K562 (cell line): Measurements from ENCODE around the gene EGFL7. TPM values are rescaled to one million over a fixed set of nuclear protein-coding genes. Genes with fewer than 3 reads are reported as not detected.

Source experiments
- ATAC-seq: fragments of 200-7000 bp; cut with Tn5 transposase; 3 replicates; pipeline ENCODE4 v1.9.1; 2020; ENCODE audit warnings: moderate library complexity
- BruUV-seq: library from RNA; stranded (reverse); fragments of 400-500 nt; replicated peaks from 2 replicates; lab custom pipeline; 2021; lab: Mats Ljungman, UMichigan
- CTCF ChIA-PET: fragments of 300-600 bp; formaldehyde crosslinking; extraction: SDS; loops from one replicate; lab custom pipeline; 2021; ENCODE audit warnings: low intra/inter-chr PET ratio; lab: Yijun Ruan, JAX
- POLR2A ChIA-PET: fragments of 300-600, 350-650 bp; sonication (Branson Sonifier 250); formaldehyde crosslinking; extraction: SDS; loops from one replicate; lab custom pipeline; 2021; ENCODE audit warnings: antibody characterized with exemption, inconsistent platforms; lab: Yijun Ruan, JAX
- DNase-seq, 4 experiments: peaks; one replicate each; pipeline versions ENCODE4 v3.0.0 to v3.0.0-alpha.2; 2011 to 2018; ENCODE audit warnings: low spot score in 3 of 4, mixed read lengths in 3 of 4; ENCODE audit errors: extremely low read depth in 1 of 4
- FAIRE-seq: peaks from 2 replicates; lab custom pipeline; 2011; peaks lifted over from hg19 to GRCh38; lab: Jason Lieb, UNC
- H2AFZ ChIP-seq: 2 replicates; pipeline ENCODE4 v1.6.0; 2011; ENCODE audit warnings: low read depth, low read length, control low read depth, inconsistent platforms
- H3K27ac ChIP-seq: fragments of 200-600 bp; 3 replicates; pipeline ENCODE4 v1.8.0; 2011; ENCODE audit warnings: low read depth, mild to moderate bottlenecking, control low read depth, inconsistent platforms, low read length, moderate library complexity, mixed read lengths; ENCODE audit errors: extremely low read depth
- H3K27me3 ChIP-seq, 2 experiments: fragments of 300-600 bp in 1 of 2; 2 replicates in 1 of 2; 3 replicates in 1 of 2; pipeline versions ENCODE4 v1.6.0 to v1.8.0; 2011; ENCODE audit warnings: inconsistent platforms in 2 of 2, low read length in 2 of 2, mild to moderate bottlenecking in 1 of 2, mixed read lengths in 1 of 2, moderate library complexity in 1 of 2; ENCODE audit not compliant: control insufficient read depth in 2 of 2, insufficient read depth in 2 of 2
- H3K36me3 ChIP-seq: fragments of 300-600 bp; 3 replicates; pipeline ENCODE4 v1.8.0; 2011; ENCODE audit warnings: mild to moderate bottlenecking, low read length, inconsistent platforms; ENCODE audit not compliant: control insufficient read depth, insufficient read depth
- H3K4me1 ChIP-seq, 2 experiments: fragments of 200-600 bp in 1 of 2; replicated peaks in 1 of 2; 2 replicates in 1 of 2; 3 replicates in 1 of 2; pipeline versions ENCODE4 v1.5.1 to v1.8.0; 2011; ENCODE audit warnings: inconsistent platforms in 2 of 2, low read length in 2 of 2, mild to moderate bottlenecking in 1 of 2, mixed read lengths in 1 of 2, moderate library complexity in 1 of 2; ENCODE audit not compliant: control insufficient read depth in 2 of 2, insufficient read depth in 2 of 2
- H3K4me2 ChIP-seq: 2 replicates; pipeline ENCODE4 v1.6.1; 2011; ENCODE audit warnings: low read length, control low read depth, inconsistent platforms, mixed read lengths; ENCODE audit not compliant: insufficient read depth
- H3K4me3 ChIP-seq: fragments of 200-600 bp; sonication (generic), shearing (Covaris generic); 2 replicates; pipeline ENCODE4 v1.5.1; 2016; ENCODE audit warnings: control low read depth, inconsistent platforms
- H3K79me2 ChIP-seq: fragments of 200-600 bp; 3 replicates; pipeline ENCODE4 v1.8.0; 2011; ENCODE audit warnings: low read length, inconsistent platforms; ENCODE audit not compliant: control insufficient read depth, insufficient read depth
- H3K9ac ChIP-seq, 2 experiments: 2 replicates each; pipeline versions ENCODE4 v1.6.0 to v1.6.1; 2011; ENCODE audit warnings: low read depth in 2 of 2, low read length in 2 of 2, control low read depth in 1 of 2, inconsistent platforms in 1 of 2, mild to moderate bottlenecking in 1 of 2, mixed read lengths in 1 of 2; ENCODE audit not compliant: insufficient read depth in 1 of 2
- H3K9me1 ChIP-seq: one replicate; pipeline ENCODE4 v1.6.0; 2011; ENCODE audit warnings: inconsistent platforms, mild to moderate bottlenecking, low read length, moderate library complexity; ENCODE audit not compliant: control insufficient read depth, insufficient read depth
- H3K9me3 ChIP-seq: replicated peaks from 2 replicates; pipeline ENCODE4 v1.5.1; 2011; ENCODE audit warnings: low read depth, low read length, inconsistent platforms; ENCODE audit not compliant: control insufficient read depth, insufficient read depth
- H4K20me1 ChIP-seq: replicated peaks from 2 replicates; pipeline ENCODE4 v1.6.1; 2011; ENCODE audit warnings: low read length, inconsistent platforms, mixed read lengths; ENCODE audit not compliant: control insufficient read depth, insufficient read depth
- ESRRA ChIP-seq: fragments of 450-650 bp; IDR thresholded peaks from 2 replicates; pipeline ENCODE4 v1.6.1; 2014; ENCODE audit warnings: low read depth, mild to moderate bottlenecking, moderate library complexity, borderline replicate concordance
- NELFE ChIP-seq: IDR thresholded peaks from 2 replicates; pipeline ENCODE4 v1.6.1; 2011; ENCODE audit warnings: mild to moderate bottlenecking; ENCODE audit not compliant: insufficient read depth, insufficient read length
- NFIC ChIP-seq: fragments of 450-650 bp; IDR thresholded peaks from 2 replicates; pipeline ENCODE4 v1.6.1; 2017; ENCODE audit warnings: mild to moderate bottlenecking, inconsistent platforms
- POLR2G ChIP-seq: fragments of 200-400 bp; formaldehyde crosslinking; IDR thresholded peaks from 2 replicates; pipeline ENCODE4 v1.6.1; 2017; ENCODE audit warnings: low read depth, mild to moderate bottlenecking, antibody characterized with exemption, low read length, moderate library complexity
- RBFOX2 ChIP-seq: fragments of 200-400 bp; formaldehyde crosslinking; IDR thresholded peaks from 2 replicates; pipeline ENCODE4 v1.6.1; 2017; ENCODE audit warnings: low read depth, mild to moderate bottlenecking, low read length, moderate library complexity
- STAT5B ChIP-seq: fragments of 250-450 bp; sonication (Bioruptor Pico); IDR thresholded peaks from 2 replicates; pipeline ENCODE4 v1.8.0; 2021; ENCODE audit warnings: mild to moderate bottlenecking, inconsistent platforms
- ZBTB7A ChIP-seq: IDR thresholded peaks from 2 replicates; pipeline ENCODE4 v1.6.1; 2011; ENCODE audit warnings: low read depth, mild to moderate bottlenecking, low read length, moderate library complexity, borderline replicate concordance; ENCODE audit not compliant: control insufficient read depth
- ZNF124 ChIP-seq: sonication (generic); formaldehyde crosslinking; IDR thresholded peaks from 2 replicates; pipeline ENCODE4 v1.8.1; 2022; ENCODE audit warnings: missing genetic modification reagents
- ZNF282 ChIP-seq: sonication (generic); formaldehyde crosslinking; IDR thresholded peaks from 2 replicates; pipeline ENCODE4 v1.8.1; 2023; ENCODE audit warnings: missing genetic modification reagents
- WGBS: fragments of 100-300 bp; shearing (Covaris generic); methylation state at CpG from one replicate; pipeline ENCODE4 v1.1.6; 2016; ENCODE audit warnings: low coverage, mixed read lengths; ENCODE audit not compliant: insufficient coverage; ENCODE audit errors: missing lambda C conversion rate; 5-methylcytosine and 5-hydroxymethylcytosine counted together
- in situ Hi-C: fragments of 300-500 bp; cut with MboI; formaldehyde crosslinking; loops from 4 replicates; pipeline ENCODE4 v1.15.0; 2018; ENCODE audit warnings: inconsistent platforms, mixed read lengths
- intact Hi-C: fragments of 100-400 bp; cut with micrococcal nuclease; formaldehyde crosslinking; loops from 2 replicates; pipeline ENCODE4 v1.14.2; 2022
- polyA plus RNA-seq, 8 experiments: library from polyadenylated mRNA; depleted of rRNA in 4 of 8; stranded (reverse) in 5 of 8; unstranded in 3 of 8; fragments of >200 nt; fragmentation: Nextera tagmentation in 2 of 8; fragmentation: Illumina TruSeq in 1 of 8; extraction: Ambion mirVana in 2 of 8; extraction: Trizol in 1 of 8; gene quantifications; 2 replicates each; pipeline versions ENCODE4 v1.2.1 to v1.2.3, GENCODE V29; 2011 to 2014; ENCODE audit warnings: inconsistent platforms in 1 of 8, missing spikeins in 1 of 8
- total RNA-seq, 7 experiments: library from RNA; depleted of rRNA in 6 of 7; stranded (reverse); fragments of >200 nt in 6 of 7; fragmentation: Illumina TruSeq in 2 of 7; extraction: Trizol in 2 of 7; gene quantifications; 2 replicates each; pipeline versions ENCODE4 v1.2.1 to v1.2.3, GENCODE V29; 2011 to 2021; ENCODE audit warnings: low replicate concordance in 1 of 7
- TF ChIP-seq, protein P1 (sequence below): sonication (generic); formaldehyde crosslinking; IDR thresholded peaks from 2 replicates; pipeline ENCODE4 v1.9.0; 2022; ENCODE audit warnings: mild to moderate bottlenecking, missing genetic modification reagents
- TF ChIP-seq, protein P2 (sequence below): sonication (generic); formaldehyde crosslinking; IDR thresholded peaks from 2 replicates; pipeline ENCODE4 v1.8.0; 2022; ENCODE audit warnings: missing genetic modification reagents, mild to moderate bottlenecking, moderate library complexity, borderline replicate concordance
- TF ChIP-seq, protein P3 (sequence below): fragments of 450-650 bp; IDR thresholded peaks from 2 replicates; pipeline ENCODE4 v1.6.1; 2016; ENCODE audit warnings: borderline replicate concordance

Gene EGFL7
- total and polyA plus RNA-seq, 9 of the 15 experiments (the other 6 are each of a cell fraction or from before 2014, with no cell fraction given): 1.5 to 286 (median 55.5) TPM

DNA sequence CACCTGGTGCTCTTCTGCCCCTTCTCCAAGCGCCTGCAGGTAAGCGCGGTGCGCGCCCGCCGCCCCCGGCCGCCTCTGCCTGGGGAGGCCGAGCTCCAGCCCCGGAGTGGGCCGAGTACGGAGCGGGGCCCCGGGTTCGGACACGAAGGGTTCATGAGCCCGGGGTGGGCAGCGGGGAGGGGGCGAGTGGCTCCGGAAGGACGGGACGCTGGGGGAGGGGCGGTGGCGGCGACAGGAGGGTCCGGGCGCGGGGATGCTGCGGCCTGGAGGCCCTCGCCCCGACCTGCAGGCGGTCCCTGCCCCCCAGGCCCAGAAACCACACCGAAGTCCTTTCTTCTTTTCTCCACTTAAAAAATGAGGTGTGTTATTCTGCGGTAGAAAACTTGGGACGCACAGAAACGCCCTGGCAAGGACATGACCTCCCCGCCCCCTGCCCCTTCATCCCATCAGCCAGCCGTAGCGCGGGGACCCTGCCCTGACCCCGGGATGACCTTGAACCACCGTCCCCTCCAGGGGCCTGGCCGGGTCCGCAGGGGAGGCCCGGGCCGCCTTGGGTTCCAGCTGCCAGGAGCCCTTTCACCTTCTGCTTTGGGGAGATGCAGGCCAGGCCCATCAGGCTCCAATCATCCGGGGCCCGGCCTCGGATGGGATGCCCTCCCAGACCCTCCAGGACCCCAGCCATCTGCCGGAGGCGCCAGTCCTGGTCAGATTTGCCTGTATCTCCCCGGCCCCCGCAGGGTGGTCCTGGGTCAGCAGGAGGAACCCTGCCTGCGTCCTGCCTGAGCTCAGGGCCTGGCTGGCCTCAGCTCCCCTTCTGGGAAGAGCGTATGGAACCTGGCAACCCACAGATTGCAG lies 50.2 kb downstream of the EGFL7 start (continued):
- TF ChIP-seq, protein P1, sequence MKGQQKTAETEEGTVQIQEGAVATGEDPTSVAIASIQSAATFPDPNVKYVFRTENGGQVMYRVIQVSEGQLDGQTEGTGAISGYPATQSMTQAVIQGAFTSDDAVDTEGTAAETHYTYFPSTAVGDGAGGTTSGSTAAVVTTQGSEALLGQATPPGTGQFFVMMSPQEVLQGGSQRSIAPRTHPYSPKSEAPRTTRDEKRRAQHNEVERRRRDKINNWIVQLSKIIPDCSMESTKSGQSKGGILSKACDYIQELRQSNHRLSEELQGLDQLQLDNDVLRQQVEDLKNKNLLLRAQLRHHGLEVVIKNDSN (CRISPR knock-in tag): peak; percentile 38; the same call in 1 of the 2 replicates
- TF ChIP-seq ZBTB7A (peak; percentile 68; the same call in 1 of the 2 replicates), ESRRA (peak; percentile 83)
- TF ChIP-seq, protein P2, sequence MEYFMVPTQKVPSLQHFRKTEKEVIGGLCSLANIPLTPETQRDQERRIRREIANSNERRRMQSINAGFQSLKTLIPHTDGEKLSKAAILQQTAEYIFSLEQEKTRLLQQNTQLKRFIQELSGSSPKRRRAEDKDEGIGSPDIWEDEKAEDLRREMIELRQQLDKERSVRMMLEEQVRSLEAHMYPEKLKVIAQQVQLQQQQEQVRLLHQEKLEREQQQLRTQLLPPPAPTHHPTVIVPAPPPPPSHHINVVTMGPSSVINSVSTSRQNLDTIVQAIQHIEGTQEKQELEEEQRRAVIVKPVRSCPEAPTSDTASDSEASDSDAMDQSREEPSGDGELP: 0 out of 2 replicates have a peak, but pooled peaks have one; percentile 13

DNA sequence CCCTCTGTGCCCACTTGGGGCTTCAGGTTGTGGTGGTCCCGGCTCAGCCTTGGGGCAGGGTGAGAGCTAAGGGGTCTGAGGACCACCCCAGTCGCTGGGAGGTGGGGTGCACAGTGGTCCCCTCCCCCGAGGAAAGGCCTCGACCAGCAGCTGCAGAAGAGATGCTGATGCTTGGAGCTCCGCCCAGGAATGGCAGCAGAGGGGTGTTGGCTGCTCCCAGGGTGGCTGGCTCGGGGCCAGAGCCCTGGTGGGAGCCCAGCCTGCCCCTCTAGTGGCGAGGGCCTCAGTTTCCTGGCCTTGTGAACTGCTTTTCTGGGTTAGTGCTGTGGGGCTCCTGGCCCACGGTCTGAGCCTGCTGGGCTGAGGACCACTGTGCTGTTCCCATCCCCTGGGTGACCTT lies 50.8 kb downstream of the EGFL7 start:
- no peaks in the 10 kb centered on the region for H3K27me3 ChIP-seq
- peaks cover 4% of the 10 kb centered on the region; the same call in 1 of the 3 replicates for H3K36me3 ChIP-seq
- peak; percentile 2; the same call in 1 of the 2 replicates for TF ChIP-seq POLR2G
- TF ChIP-seq NFIC: peak; percentile 79
- no peak for TF ChIP-seq STAT5B (CRISPR knock-in tag)
- TF ChIP-seq NELFE: no peak
- TF ChIP-seq ZNF282 (CRISPR knock-in tag): 0 out of 2 replicates have a peak, but pooled peaks have one; percentile 50
- peak; percentile 49 for TF ChIP-seq RBFOX2
- 0 out of 2 replicates have a peak, but pooled peaks have one; percentile 26 for TF ChIP-seq ZNF124
- TF ChIP-seq, protein P3, sequence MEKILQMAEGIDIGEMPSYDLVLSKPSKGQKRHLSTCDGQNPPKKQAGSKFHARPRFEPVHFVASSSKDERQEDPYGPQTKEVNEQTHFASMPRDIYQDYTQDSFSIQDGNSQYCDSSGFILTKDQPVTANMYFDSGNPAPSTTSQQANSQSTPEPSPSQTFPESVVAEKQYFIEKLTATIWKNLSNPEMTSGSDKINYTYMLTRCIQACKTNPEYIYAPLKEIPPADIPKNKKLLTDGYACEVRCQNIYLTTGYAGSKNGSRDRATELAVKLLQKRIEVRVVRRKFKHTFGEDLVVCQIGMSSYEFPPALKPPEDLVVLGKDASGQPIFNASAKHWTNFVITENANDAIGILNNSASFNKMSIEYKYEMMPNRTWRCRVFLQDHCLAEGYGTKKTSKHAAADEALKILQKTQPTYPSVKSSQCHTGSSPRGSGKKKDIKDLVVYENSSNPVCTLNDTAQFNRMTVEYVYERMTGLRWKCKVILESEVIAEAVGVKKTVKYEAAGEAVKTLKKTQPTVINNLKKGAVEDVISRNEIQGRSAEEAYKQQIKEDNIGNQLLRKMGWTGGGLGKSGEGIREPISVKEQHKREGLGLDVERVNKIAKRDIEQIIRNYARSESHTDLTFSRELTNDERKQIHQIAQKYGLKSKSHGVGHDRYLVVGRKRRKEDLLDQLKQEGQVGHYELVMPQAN: no peak
- H3K4me1 ChIP-seq: peaks cover 10 to 69% of the 10 kb centered on the region in 2 experiments; a peak in 4 of 5 replicates
- no peak overlapping the region for H2AFZ ChIP-seq
- no TSS peak for BruUV-seq
- no peaks in the 10 kb centered on the region for H3K9me1 ChIP-seq
- ATAC-seq (no peak), DNase-seq (peak in 1 of 4 experiments; percentile 63), FAIRE-seq (no peak)
- WGBS: 59% methylated on average over 5 of the region's 8 CpGs
- H4K20me1 ChIP-seq: no peaks in the 10 kb centered on the region
- ChIA-PET POLR2A (interaction anchor here (1.6 to 3.2 kb wide), 2 partner anchors 9 to 14 kb away, joined by 9 to 44 read pairs; no protein-coding TSS in a partner anchor), CTCF (no interaction called here)
- H3K4me3 ChIP-seq: peak overlapping the region; percentile 63
- peak overlapping the region in 1 of 2 experiments; percentile 94; a peak in 2 of 4 replicates for H3K9ac ChIP-seq
- peak overlapping the region; percentile 48 for H3K4me2 ChIP-seq
- peaks cover 12% of the 10 kb centered on the region for H3K79me2 ChIP-seq
- H3K27ac ChIP-seq: no peak overlapping the region
- intact Hi-C loops (no loop called here), in situ Hi-C loops (no loop called here)
- H3K9me3 ChIP-seq: no peaks in the 10 kb centered on the region
